ENCODE results near the gene HMX3. TPM values are rescaled to one million over a fixed set of nuclear protein-coding genes. Genes with fewer than 3 reads are reported as not detected.

HMX3 gene
- total RNA-seq: not detected in 2 replicates

GRCh38 chr10:123135415-123136141 is at the start of gene HMX3:
HMX3 (plus strand) TSS chr10:123135970; CDS start chr10:123136051, 81 bp downstream.

GRCh38 chr10:123147635-123148413 is 12.1 kb downstream of the HMX3 start, which contains the start of gene HMX2:
HMX2 (plus strand) TSS chr10:123148136; CDS start chr10:123148379, 243 bp downstream.

GRCh38 chr10:123154092-123154710 is 18.4 kb downstream of the HMX3 start, which contains the start of gene BUB3:
BUB3 (plus strand) TSS chr10:123154402; CDS start chr10:123154918, 516 bp downstream.

Other genes starting within 250 kb of the HMX3 start
- gene FAM24A, start 225.4 kb upstream of the HMX3 start, total RNA-seq: not detected in 2 replicates
- gene C10orf88, start 181.7 kb upstream of the HMX3 start, total RNA-seq: 8.8 and 10.3 TPM in 2 replicates
- gene PSTK, start 155.6 kb upstream of the HMX3 start, total RNA-seq: 4.5 and 6.3 TPM in 2 replicates
- gene IKZF5, start 127.2 kb upstream of the HMX3 start, total RNA-seq: 3.6 and 4.8 TPM in 2 replicates
- 8.1 and 14.0 TPM in 2 replicates for gene ACADSB, start 127.0 kb upstream of the HMX3 start, total RNA-seq
- not detected in 2 replicates for gene HMX2, start 12.2 kb downstream of the HMX3 start, total RNA-seq
- gene BUB3, start 18.4 kb downstream of the HMX3 start, total RNA-seq: 133 and 200 TPM in 2 replicates